Measurements from ENCODE around the gene PUSL1.
"Not testable (repeated sequence)": the region's sequence is repeated elsewhere in the genome, so short reads cannot be mapped to it uniquely, and the experiment has no call there.

PUSL1 gene

GRCh38 chr1:1307261-1307922 lies 1.0 kb upstream of the PUSL1 start:
- DNase-seq: peak in 7 of 56 donors; percentile 27 to 63 (median 55)

- DNase-seq: peak in 2 of 56 donors; percentile 54 to 55
Observed at GRCh38 chr1:1308756-1309250, 406 bp downstream of the PUSL1 start.

GRCh38 chr1:1309251-1310108 lies 1.1 kb downstream of the PUSL1 start:
- peak in 1 of 56 donors; percentile 15 for DNase-seq

GRCh38 chr1:1310109-1310385 lies 1.6 kb downstream of the PUSL1 start:
- no peak for DNase-seq

GRCh38 chr1:1310476-1311053 lies 2.2 kb downstream of the PUSL1 start:
- no peak for DNase-seq

GRCh38 chr1:1311107-1312104 lies 3.0 kb downstream of the PUSL1 start:
- DNase-seq: no peak

GRCh38 chr1:1312450-1313314 lies 4.3 kb downstream of the PUSL1 start:
- DNase-seq: no peak

GRCh38 chr1:1313500-1314236 lies 5.3 kb downstream of the PUSL1 start:
- no peak for DNase-seq

- no peak for DNase-seq
Observed at GRCh38 chr1:1314237-1314586, 5.8 kb downstream of the PUSL1 start.

GRCh38 chr1:1314678-1315335 lies 6.4 kb downstream of the PUSL1 start:
- DNase-seq: no peak

GRCh38 chr1:1315435-1315954 lies 7.1 kb downstream of the PUSL1 start:
- no peak for DNase-seq

GRCh38 chr1:1316199-1316598 lies 7.8 kb downstream of the PUSL1 start:
- DNase-seq: not testable (repeated sequence)

GRCh38 chr1:1317420-1317819 lies 9.0 kb downstream of the PUSL1 start:
- DNase-seq: no peak

- peak in 17 of 56 donors; percentile 15 to 66 (median 34) for DNase-seq
Observed at GRCh38 chr1:1318131-1318652, 9.8 kb downstream of the PUSL1 start.

GRCh38 chr1:1318777-1319645 lies 10.6 kb downstream of the PUSL1 start:
- no peak for DNase-seq

- DNase-seq: no peak
Observed at GRCh38 chr1:1319646-1319941, 11.2 kb downstream of the PUSL1 start.

- DNase-seq: no peak
Observed at GRCh38 chr1:1320666-1321448, 12.5 kb downstream of the PUSL1 start.

Data from amygdala (tissue), 56 donors.